ENCODE data around the gene NENF. TPM values are rescaled to one million over a fixed set of nuclear protein-coding genes. Genes with fewer than 3 reads are reported as not detected.

The NENF gene
- total and polyA plus RNA-seq, 4 donors: 6.6 to 44.3 (median 16.0) TPM

DNA sequence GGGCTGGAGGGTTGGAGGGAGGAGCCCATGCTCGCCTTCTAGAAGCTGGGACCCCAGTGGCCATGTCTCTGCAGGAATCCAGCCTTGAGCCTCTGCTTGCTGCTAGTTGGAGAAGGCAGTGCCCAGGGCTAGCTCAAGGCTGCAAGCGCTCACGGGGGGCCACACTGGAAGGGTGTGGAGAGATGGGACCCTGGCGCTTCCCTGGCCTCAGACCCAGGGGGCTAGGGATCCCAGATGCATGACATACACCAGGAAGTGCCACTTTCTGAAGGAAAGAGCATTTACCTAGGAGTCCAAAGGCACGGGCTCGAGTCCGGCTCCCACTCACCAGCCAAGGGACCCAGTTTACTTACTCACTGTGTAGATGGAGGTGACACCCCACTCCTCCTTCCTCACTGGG is 32.6 kb downstream of the NENF start:
- TF ChIP-seq EGR1 (IDR thresholded peaks at IDR 0.05; ENCODE audit: low read depth in 2 of 2) (no peak), GABPA (IDR thresholded peaks at IDR 0.05 in 1 of 2, conservative IDR thresholded peaks at IDR 0.05 in 1 of 2) (no peak), RXRA (IDR thresholded peaks at IDR 0.05) (no peak), FOXA2 (IDR thresholded peaks at IDR 0.05) (no peak), TAF1 (conservative IDR thresholded peaks at IDR 0.05) (no peak), YY1 (IDR thresholded peaks at IDR 0.05) (no peak), SP1 (IDR thresholded peaks at IDR 0.05) (no peak), FOXA1 (IDR thresholded peaks at IDR 0.05) (no peak)
- TF ChIP-seq, protein P1, sequence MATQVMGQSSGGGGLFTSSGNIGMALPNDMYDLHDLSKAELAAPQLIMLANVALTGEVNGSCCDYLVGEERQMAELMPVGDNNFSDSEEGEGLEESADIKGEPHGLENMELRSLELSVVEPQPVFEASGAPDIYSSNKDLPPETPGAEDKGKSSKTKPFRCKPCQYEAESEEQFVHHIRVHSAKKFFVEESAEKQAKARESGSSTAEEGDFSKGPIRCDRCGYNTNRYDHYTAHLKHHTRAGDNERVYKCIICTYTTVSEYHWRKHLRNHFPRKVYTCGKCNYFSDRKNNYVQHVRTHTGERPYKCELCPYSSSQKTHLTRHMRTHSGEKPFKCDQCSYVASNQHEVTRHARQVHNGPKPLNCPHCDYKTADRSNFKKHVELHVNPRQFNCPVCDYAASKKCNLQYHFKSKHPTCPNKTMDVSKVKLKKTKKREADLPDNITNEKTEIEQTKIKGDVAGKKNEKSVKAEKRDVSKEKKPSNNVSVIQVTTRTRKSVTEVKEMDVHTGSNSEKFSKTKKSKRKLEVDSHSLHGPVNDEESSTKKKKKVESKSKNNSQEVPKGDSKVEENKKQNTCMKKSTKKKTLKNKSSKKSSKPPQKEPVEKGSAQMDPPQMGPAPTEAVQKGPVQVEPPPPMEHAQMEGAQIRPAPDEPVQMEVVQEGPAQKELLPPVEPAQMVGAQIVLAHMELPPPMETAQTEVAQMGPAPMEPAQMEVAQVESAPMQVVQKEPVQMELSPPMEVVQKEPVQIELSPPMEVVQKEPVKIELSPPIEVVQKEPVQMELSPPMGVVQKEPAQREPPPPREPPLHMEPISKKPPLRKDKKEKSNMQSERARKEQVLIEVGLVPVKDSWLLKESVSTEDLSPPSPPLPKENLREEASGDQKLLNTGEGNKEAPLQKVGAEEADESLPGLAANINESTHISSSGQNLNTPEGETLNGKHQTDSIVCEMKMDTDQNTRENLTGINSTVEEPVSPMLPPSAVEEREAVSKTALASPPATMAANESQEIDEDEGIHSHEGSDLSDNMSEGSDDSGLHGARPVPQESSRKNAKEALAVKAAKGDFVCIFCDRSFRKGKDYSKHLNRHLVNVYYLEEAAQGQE (IDR thresholded peaks at IDR 0.05): no peak
- TF ChIP-seq, protein P2, sequence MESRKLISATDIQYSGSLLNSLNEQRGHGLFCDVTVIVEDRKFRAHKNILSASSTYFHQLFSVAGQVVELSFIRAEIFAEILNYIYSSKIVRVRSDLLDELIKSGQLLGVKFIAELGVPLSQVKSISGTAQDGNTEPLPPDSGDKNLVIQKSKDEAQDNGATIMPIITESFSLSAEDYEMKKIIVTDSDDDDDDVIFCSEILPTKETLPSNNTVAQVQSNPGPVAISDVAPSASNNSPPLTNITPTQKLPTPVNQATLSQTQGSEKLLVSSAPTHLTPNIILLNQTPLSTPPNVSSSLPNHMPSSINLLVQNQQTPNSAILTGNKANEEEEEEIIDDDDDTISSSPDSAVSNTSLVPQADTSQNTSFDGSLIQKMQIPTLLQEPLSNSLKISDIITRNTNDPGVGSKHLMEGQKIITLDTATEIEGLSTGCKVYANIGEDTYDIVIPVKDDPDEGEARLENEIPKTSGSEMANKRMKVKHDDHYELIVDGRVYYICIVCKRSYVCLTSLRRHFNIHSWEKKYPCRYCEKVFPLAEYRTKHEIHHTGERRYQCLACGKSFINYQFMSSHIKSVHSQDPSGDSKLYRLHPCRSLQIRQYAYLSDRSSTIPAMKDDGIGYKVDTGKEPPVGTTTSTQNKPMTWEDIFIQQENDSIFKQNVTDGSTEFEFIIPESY (IDR thresholded peaks at IDR 0.05): no peak
- TF ChIP-seq, protein P3, sequence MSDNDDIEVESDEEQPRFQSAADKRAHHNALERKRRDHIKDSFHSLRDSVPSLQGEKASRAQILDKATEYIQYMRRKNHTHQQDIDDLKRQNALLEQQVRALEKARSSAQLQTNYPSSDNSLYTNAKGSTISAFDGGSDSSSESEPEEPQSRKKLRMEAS (IDR thresholded peaks at IDR 0.05): no peak
- no peak overlapping the region for H3K9ac ChIP-seq (ENCODE audit: low read depth in 1 of 2, low read length in 2 of 2)
- 96% methylated on average over 7 of the region's 7 CpGs for WGBS
- no peak overlapping the region for H3K4me3 ChIP-seq (ENCODE audit: low read depth in 1 of 3, low read length in 3 of 3)
- no peak for DNase-seq (ENCODE audit: low spot score)
- H3K4me1 ChIP-seq (ENCODE audit: control insufficient read depth in 4 of 4, insufficient read depth in 4 of 4, low read length in 3 of 4): no peaks in the 10 kb centered on the region
- no peaks in the 10 kb centered on the region for H3K9me3 ChIP-seq (ENCODE audit: control insufficient read depth in 4 of 4, low read length in 3 of 4)
- no peaks in the 10 kb centered on the region for H3K36me3 ChIP-seq (ENCODE audit: control insufficient read depth in 4 of 4, insufficient read depth in 3 of 4, low read depth in 1 of 4, low read length in 3 of 4)
- no peak overlapping the region for H3K27ac ChIP-seq (ENCODE audit: low read depth in 1 of 2, low read length in 2 of 2)
- no peaks in the 10 kb centered on the region for H3K27me3 ChIP-seq (ENCODE audit: control insufficient read depth in 4 of 4, insufficient read depth in 4 of 4, low read length in 3 of 4)

DNA sequence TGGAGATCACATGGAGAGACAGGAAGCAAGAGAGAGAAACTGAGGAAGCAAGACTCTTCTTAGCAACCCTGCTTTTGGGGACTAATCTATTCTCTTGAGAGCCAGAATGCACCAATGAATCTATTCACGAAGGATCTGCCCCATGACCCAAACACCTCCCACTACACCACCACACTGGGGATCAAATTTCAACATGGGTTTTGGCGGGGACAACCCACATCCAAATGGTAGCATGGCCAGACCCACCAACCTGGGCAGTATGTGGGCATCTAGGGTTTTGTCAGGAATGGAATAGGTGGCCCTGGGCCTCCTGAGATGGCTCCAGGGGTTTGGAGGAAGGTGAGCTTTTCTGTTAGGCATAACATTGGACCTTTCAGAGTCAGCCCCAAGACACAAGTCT is 33.7 kb downstream of the NENF start:
- Histone ChIP-seq H3K4me1 (ENCODE audit: control insufficient read depth in 4 of 4, insufficient read depth in 4 of 4, low read length in 3 of 4) (no peaks in the 10 kb centered on the region), H3K4me3 (ENCODE audit: low read depth in 1 of 3, low read length in 3 of 3) (no peak overlapping the region), H3K9ac (ENCODE audit: low read depth in 1 of 2, low read length in 2 of 2) (no peak overlapping the region), H3K9me3 (ENCODE audit: control insufficient read depth in 4 of 4, low read length in 3 of 4) (no peaks in the 10 kb centered on the region), H3K27me3 (ENCODE audit: control insufficient read depth in 4 of 4, insufficient read depth in 4 of 4, low read length in 3 of 4) (no peaks in the 10 kb centered on the region), H3K36me3 (ENCODE audit: control insufficient read depth in 4 of 4, insufficient read depth in 3 of 4, low read depth in 1 of 4, low read length in 3 of 4) (no peaks in the 10 kb centered on the region), H3K27ac (ENCODE audit: low read depth in 1 of 2, low read length in 2 of 2) (no peak overlapping the region)
- DNase-seq (ENCODE audit: low spot score): no peak
- TF ChIP-seq FOXA2 (IDR thresholded peaks at IDR 0.05) (no peak), RXRA (IDR thresholded peaks at IDR 0.05) (no peak), HNF4A (conservative IDR thresholded peaks at IDR 0.05) (no peak), JUND (IDR thresholded peaks at IDR 0.05) (no peak), SP1 (IDR thresholded peaks at IDR 0.05) (no peak), HNF4G (IDR thresholded peaks at IDR 0.05) (no peak), TAF1 (conservative IDR thresholded peaks at IDR 0.05) (no peak), FOXA1 (IDR thresholded peaks at IDR 0.05) (no peak), NR2F2 (IDR thresholded peaks at IDR 0.05) (no peak), GABPA (IDR thresholded peaks at IDR 0.05 in 1 of 2, conservative IDR thresholded peaks at IDR 0.05 in 1 of 2) (no peak), RAD21 (IDR thresholded peaks at IDR 0.05) (no peak), EGR1 (IDR thresholded peaks at IDR 0.05; ENCODE audit: low read depth in 2 of 2) (no peak), YY1 (IDR thresholded peaks at IDR 0.05) (no peak)
- TF ChIP-seq, protein P3 (IDR thresholded peaks at IDR 0.05): no peak
- TF ChIP-seq, protein P1 (IDR thresholded peaks at IDR 0.05): no peak
- TF ChIP-seq, protein P2 (IDR thresholded peaks at IDR 0.05): no peak
- TF ChIP-seq, protein P4, sequence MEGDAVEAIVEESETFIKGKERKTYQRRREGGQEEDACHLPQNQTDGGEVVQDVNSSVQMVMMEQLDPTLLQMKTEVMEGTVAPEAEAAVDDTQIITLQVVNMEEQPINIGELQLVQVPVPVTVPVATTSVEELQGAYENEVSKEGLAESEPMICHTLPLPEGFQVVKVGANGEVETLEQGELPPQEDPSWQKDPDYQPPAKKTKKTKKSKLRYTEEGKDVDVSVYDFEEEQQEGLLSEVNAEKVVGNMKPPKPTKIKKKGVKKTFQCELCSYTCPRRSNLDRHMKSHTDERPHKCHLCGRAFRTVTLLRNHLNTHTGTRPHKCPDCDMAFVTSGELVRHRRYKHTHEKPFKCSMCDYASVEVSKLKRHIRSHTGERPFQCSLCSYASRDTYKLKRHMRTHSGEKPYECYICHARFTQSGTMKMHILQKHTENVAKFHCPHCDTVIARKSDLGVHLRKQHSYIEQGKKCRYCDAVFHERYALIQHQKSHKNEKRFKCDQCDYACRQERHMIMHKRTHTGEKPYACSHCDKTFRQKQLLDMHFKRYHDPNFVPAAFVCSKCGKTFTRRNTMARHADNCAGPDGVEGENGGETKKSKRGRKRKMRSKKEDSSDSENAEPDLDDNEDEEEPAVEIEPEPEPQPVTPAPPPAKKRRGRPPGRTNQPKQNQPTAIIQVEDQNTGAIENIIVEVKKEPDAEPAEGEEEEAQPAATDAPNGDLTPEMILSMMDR (IDR thresholded peaks at IDR 0.05; ENCODE audit: low read depth, low read length, missing input control): no peak
- TF ChIP-seq, protein P5, sequence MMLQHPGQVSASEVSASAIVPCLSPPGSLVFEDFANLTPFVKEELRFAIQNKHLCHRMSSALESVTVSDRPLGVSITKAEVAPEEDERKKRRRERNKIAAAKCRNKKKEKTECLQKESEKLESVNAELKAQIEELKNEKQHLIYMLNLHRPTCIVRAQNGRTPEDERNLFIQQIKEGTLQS (IDR thresholded peaks at IDR 0.05): no peak
- 95% methylated on average over 2 of the region's 2 CpGs for WGBS
